Measurements from ENCODE around the gene PIGBOS1. TPM values are rescaled to one million over a fixed set of nuclear protein-coding genes. Genes with fewer than 3 reads are reported as not detected.
"Not testable (repeated sequence)": the region's sequence is repeated elsewhere in the genome, so short reads cannot be mapped to it uniquely, and the experiment has no call there.

Gene PIGBOS1
- total and polyA plus RNA-seq, 7 experiments from 2014 or later, result 8.8 to 49.8 (median 19.2) TPM

- ChIA-PET CTCF (no interaction called here), POLR2A (no interaction called here)
- ATAC-seq (no peak), DNase-seq (no peak)
- Histone ChIP-seq H3K36me3 (ENCODE audit: control insufficient read depth in 2 of 3, insufficient read depth in 3 of 3, low read length in 3 of 3) (peaks cover 0 to 4% (median 0%) of the 10 kb centered on the region in 3 experiments), H3K27me3 (ENCODE audit: control insufficient read depth in 2 of 2, insufficient read depth in 2 of 2, low read length in 2 of 2) (no peaks in the 10 kb centered on the region), H3K27ac (ENCODE audit: low read depth, low read length) (no peak overlapping the region), H3K4me3 (ENCODE audit: low read length) (peak overlapping the region; percentile 95), H3K9me3 (ENCODE audit: control insufficient read depth in 2 of 3, low read length in 3 of 3) (no peaks in the 10 kb centered on the region), H3K4me1 (ENCODE audit: control insufficient read depth in 2 of 2, insufficient read depth in 2 of 2, low read length in 2 of 2) (peaks cover 5 to 28% of the 10 kb centered on the region in 2 donors)
- Mint-ChIP-seq H3K4me1 (peaks cover 34 to 78% (median 64%) of the 10 kb centered on the region in 7 donors), H3K36me3 (peaks cover 5 to 32% (median 24%) of the 10 kb centered on the region in 5 donors), H3K9me3 (peaks cover 0 to 6% (median 0%) of the 10 kb centered on the region in 11 donors), H3K4me3 (peak overlapping the region; percentile 48 to 99 (median 98)), H3K27me3 (no peaks in the 10 kb centered on the region), H3K27ac (peak overlapping the region in 8 of 9 donors; percentile 49 to 100 (median 77))
- intact Hi-C loops (cut with micrococcal nuclease), result loop anchor here in 1 of 2 donors (10.0 kb wide), 1 partner anchor 675 kb away; the partner anchor contains the start of gene NEDD4
Observed at GRCh38 chr15:55320238-55320550, 1.3 kb upstream of the PIGBOS1 start.

- Mint-ChIP-seq H3K27me3 (no peaks in the 10 kb centered on the region), H3K4me3 (peak overlapping the region; percentile 98 to 99 (median 98)), H3K4me1 (peaks cover 38 to 83% (median 69%) of the 10 kb centered on the region in 7 donors), H3K36me3 (peaks cover 5 to 32% (median 24%) of the 10 kb centered on the region in 5 donors), H3K27ac (peak overlapping the region; percentile 99 to 100 (median 100)), H3K9me3 (peaks cover 0 to 7% (median 0%) of the 10 kb centered on the region in 11 donors)
- Histone ChIP-seq H3K27me3 (ENCODE audit: control insufficient read depth in 2 of 2, insufficient read depth in 2 of 2, low read length in 2 of 2) (no peaks in the 10 kb centered on the region), H3K36me3 (ENCODE audit: control insufficient read depth in 2 of 3, insufficient read depth in 3 of 3, low read length in 3 of 3) (peaks cover 0 to 3% (median 0%) of the 10 kb centered on the region in 3 experiments), H3K4me1 (ENCODE audit: control insufficient read depth in 2 of 2, insufficient read depth in 2 of 2, low read length in 2 of 2) (peaks cover 5 to 28% of the 10 kb centered on the region in 2 donors), H3K9me3 (ENCODE audit: control insufficient read depth in 2 of 3, low read length in 3 of 3) (no peaks in the 10 kb centered on the region), H3K4me3 (ENCODE audit: low read length) (peak overlapping the region; percentile 95), H3K27ac (ENCODE audit: low read depth, low read length) (peak overlapping the region; percentile 98)
- ChIA-PET POLR2A (interaction anchor here (0.7 to 3.4 kb wide), 12 partner anchors 12 to 175 kb away, joined by 3 to 25 read pairs (median 5); partner anchors contain the start of genes CCPG1, PIERCE2 and RSL24D1), CTCF (interaction anchor here (0.7 to 1.5 kb wide), 4 partner anchors 29 to 123 kb away, joined by 3 to 6 read pairs (median 4); partner anchors contain the start of gene RSL24D1)
- intact Hi-C loops (cut with micrococcal nuclease), result loop anchor here (1.0 to 10.0 kb wide), 7 partner anchors 29 to 675 kb away; partner anchors contain the start of genes CCPG1 (in 2 of the 2), PIERCE2 (in 2 of the 2), NEDD4 (in 1 of the 2) and RSL24D1 (in 1 of the 2)
- ATAC-seq, result no peak
- no peak for DNase-seq
Observed at GRCh38 chr15:55319537-55320237, 764 bp upstream of the PIGBOS1 start.

GRCh38 chr15:55302801-55303200 is 16.1 kb downstream of the PIGBOS1 start:
- H3K27ac Mint-ChIP-seq; CTCF ChIA-PET; H3K4me1 Mint-ChIP-seq; H3K9me3 ChIP-seq (ENCODE audit: control insufficient read depth in 2 of 3, low read length in 3 of 3); intact Hi-C loops (cut with micrococcal nuclease); H3K9me3 Mint-ChIP-seq; H3K27ac ChIP-seq (ENCODE audit: low read depth, low read length); H3K27me3 Mint-ChIP-seq; H3K4me1 ChIP-seq (ENCODE audit: control insufficient read depth in 2 of 2, insufficient read depth in 2 of 2, low read length in 2 of 2); ATAC-seq; H3K4me3 Mint-ChIP-seq; H3K36me3 ChIP-seq (ENCODE audit: control insufficient read depth in 2 of 3, insufficient read depth in 3 of 3, low read length in 3 of 3); DNase-seq; H3K27me3 ChIP-seq (ENCODE audit: control insufficient read depth in 2 of 2, insufficient read depth in 2 of 2, low read length in 2 of 2); H3K4me3 ChIP-seq (ENCODE audit: low read length); POLR2A ChIA-PET: not testable (repeated sequence)
- H3K36me3 Mint-ChIP-seq, result peaks cover 0 to 30% (median 20%) of the 10 kb centered on the region in 5 donors

GRCh38 chr15:55297315-55297714 is 21.6 kb downstream of the PIGBOS1 start:
- H3K9me3 Mint-ChIP-seq, result peaks cover 0 to 2% (median 0%) of the 10 kb centered on the region in 11 donors
- CTCF ChIA-PET, result no interaction called here
- H3K36me3 Mint-ChIP-seq, result peaks cover 0 to 4% (median 0%) of the 10 kb centered on the region in 5 donors
- DNase-seq (no peak), ATAC-seq (no peak)
- Histone ChIP-seq H3K4me1 (ENCODE audit: control insufficient read depth in 2 of 2, insufficient read depth in 2 of 2, low read length in 2 of 2) (no peaks in the 10 kb centered on the region), H3K27ac (ENCODE audit: low read depth, low read length) (no peak overlapping the region), H3K27me3 (ENCODE audit: control insufficient read depth in 2 of 2, insufficient read depth in 2 of 2, low read length in 2 of 2) (no peaks in the 10 kb centered on the region), H3K4me3 (ENCODE audit: low read length) (no peak overlapping the region), H3K36me3 (ENCODE audit: control insufficient read depth in 2 of 3, insufficient read depth in 3 of 3, low read length in 3 of 3) (no peaks in the 10 kb centered on the region), H3K9me3 (ENCODE audit: control insufficient read depth in 2 of 3, low read length in 3 of 3) (no peaks in the 10 kb centered on the region)
- peaks cover 0 to 2% (median 0%) of the 10 kb centered on the region in 7 donors for H3K4me1 Mint-ChIP-seq
- peaks cover 0 to 2% (median 0%) of the 10 kb centered on the region in 5 donors for H3K27me3 Mint-ChIP-seq
- intact Hi-C loops (cut with micrococcal nuclease), result loop anchor here in 1 of 2 donors (10.0 kb wide), 1 partner anchor 1493 kb away; no protein-coding TSS in a partner anchor
- POLR2A ChIA-PET, result no interaction called here
- H3K27ac Mint-ChIP-seq, result no peak overlapping the region
- no peak overlapping the region for H3K4me3 Mint-ChIP-seq

- H3K27me3 Mint-ChIP-seq, result peaks cover 0 to 4% (median 0%) of the 10 kb centered on the region in 5 donors
- H3K36me3 ChIP-seq (ENCODE audit: control insufficient read depth in 2 of 3, insufficient read depth in 3 of 3, low read length in 3 of 3), result peaks cover 0 to 4% (median 0%) of the 10 kb centered on the region in 3 experiments
- ChIA-PET POLR2A (interaction anchor here (0.7 to 2.4 kb wide), 8 partner anchors 16 to 94 kb away, joined by 3 to 7 read pairs (median 5); partner anchors contain the start of genes PIGB, PIGBOS1 and RSL24D1), CTCF (interaction anchor here (0.6 to 1.6 kb wide), 16 partner anchors 10 to 148 kb away, joined by 3 to 28 read pairs (median 4); partner anchors contain the start of genes PIGB and PIGBOS1)
- peaks cover 13 to 14% of the 10 kb centered on the region in 2 donors for H3K4me1 ChIP-seq (ENCODE audit: control insufficient read depth in 2 of 2, insufficient read depth in 2 of 2, low read length in 2 of 2)
- H3K9me3 Mint-ChIP-seq, result no peaks in the 10 kb centered on the region
- peaks cover 20 to 40% (median 34%) of the 10 kb centered on the region in 7 donors for H3K4me1 Mint-ChIP-seq
- peak; percentile 72 to 84 (median 80) for DNase-seq
- no peaks in the 10 kb centered on the region for H3K9me3 ChIP-seq (ENCODE audit: control insufficient read depth in 2 of 3, low read length in 3 of 3)
- peaks cover 0 to 16% (median 0%) of the 10 kb centered on the region in 5 donors for H3K36me3 Mint-ChIP-seq
- peak overlapping the region; percentile 87 to 94 (median 92) for H3K27ac Mint-ChIP-seq
- intact Hi-C loops (cut with micrococcal nuclease), result loop anchor here (1.0 to 10.0 kb wide), 12 partner anchors 23 to 1486 kb away; partner anchors contain the start of genes PIGB (in 2 of the 2), PIGBOS1 (in 2 of the 2), CCPG1 (in 1 of the 2) and PIERCE2 (in 1 of the 2)
- ATAC-seq, result peak; percentile 87
- H3K4me3 ChIP-seq (ENCODE audit: low read length), result peak overlapping the region; percentile 90
- peak overlapping the region; percentile 95 for H3K27ac ChIP-seq (ENCODE audit: low read depth, low read length)
- no peaks in the 10 kb centered on the region for H3K27me3 ChIP-seq (ENCODE audit: control insufficient read depth in 2 of 2, insufficient read depth in 2 of 2, low read length in 2 of 2)
- H3K4me3 Mint-ChIP-seq, result peak overlapping the region; percentile 85 to 95 (median 90)
Observed at GRCh38 chr15:55290528-55291057, 28.3 kb downstream of the PIGBOS1 start.
